SK-N-SH treated with all-trans-retinoic acid at 6 μM for 48 hours (cell line): ENCODE measurements around the gene PCNX3.

Experiments
- ATAC-seq: fragments of 200-7000 bp; cut with Tn5 transposase; 3 replicates; pipeline ENCODE4 v1.9.1; 2020; ENCODE audit warnings: mild to moderate bottlenecking, moderate library complexity
- ARNTL ChIP-seq: fragments of 450-650 bp; formaldehyde crosslinking; IDR thresholded peaks from 2 replicates; pipeline ENCODE4 v1.5.0; 2020; ENCODE audit warnings: low read depth, mild to moderate bottlenecking, moderate library complexity, borderline replicate concordance
- CSDC2 ChIP-seq: fragments of 250-450 bp; sonication (Bioruptor Pico); IDR thresholded peaks from 2 replicates; pipeline ENCODE4 v1.5.0; 2020; ENCODE audit warnings: mild to moderate bottlenecking, moderate library complexity
- ESRRG ChIP-seq: fragments of 250-450 bp; sonication (Bioruptor Pico); IDR thresholded peaks from 2 replicates; pipeline ENCODE4 v1.6.1; 2021; ENCODE audit warnings: mild to moderate bottlenecking
- GLIS3 ChIP-seq: fragments of 250-450 bp; sonication (Bioruptor Pico); IDR thresholded peaks from 2 replicates; pipeline ENCODE4 v1.5.0; 2020; ENCODE audit warnings: mild to moderate bottlenecking, moderate library complexity
- ISL1 ChIP-seq: fragments of 250-450 bp; sonication (Bioruptor Pico); IDR thresholded peaks from 2 replicates; pipeline ENCODE4 v2.1.2; 2022; ENCODE audit warnings: mild to moderate bottlenecking, moderate library complexity
- OSR1 ChIP-seq: fragments of 250-450 bp; sonication (Bioruptor Pico); IDR thresholded peaks from 2 replicates; pipeline ENCODE4 v1.8.0; 2022; ENCODE audit warnings: moderate library complexity, mild to moderate bottlenecking, inconsistent platforms
- PATZ1 ChIP-seq: fragments of 250-450 bp; sonication (Bioruptor Pico); IDR thresholded peaks from 2 replicates; pipeline ENCODE4 v1.8.0; 2020; ENCODE audit warnings: mild to moderate bottlenecking, moderate library complexity, borderline replicate concordance
- PPARA ChIP-seq: fragments of 250-450 bp; sonication (Bioruptor Pico); IDR thresholded peaks from 2 replicates; pipeline ENCODE4 v1.5.0; 2020; ENCODE audit warnings: mild to moderate bottlenecking, borderline replicate concordance
- RARB ChIP-seq: fragments of 250-450 bp; sonication (Bioruptor Pico); IDR thresholded peaks from 2 replicates; pipeline ENCODE4 v1.8.0; 2021; ENCODE audit warnings: mild to moderate bottlenecking, moderate library complexity
- SNAI2 ChIP-seq: fragments of 250-450 bp; sonication (Bioruptor Pico); IDR thresholded peaks from 2 replicates; pipeline ENCODE4 v1.5.0; 2020; ENCODE audit warnings: mild to moderate bottlenecking, moderate library complexity
- TCF4 ChIP-seq: fragments of 250-450 bp; sonication (Bioruptor Pico); IDR thresholded peaks from 2 replicates; pipeline ENCODE4 v1.8.0; 2021; ENCODE audit warnings: mild to moderate bottlenecking, moderate library complexity, borderline replicate concordance
- TOX ChIP-seq: fragments of 250-450 bp; sonication (Bioruptor Pico); IDR thresholded peaks from 2 replicates; pipeline ENCODE4 v1.8.0; 2021; ENCODE audit warnings: mild to moderate bottlenecking, moderate library complexity, borderline replicate concordance
- ZC3H10 ChIP-seq: fragments of 250-450 bp; sonication (Bioruptor Pico); IDR thresholded peaks from 2 replicates; pipeline ENCODE4 v1.5.1; 2021; ENCODE audit warnings: mild to moderate bottlenecking, moderate library complexity
- ZFP3 ChIP-seq: fragments of 250-450 bp; sonication (Bioruptor Pico); IDR thresholded peaks from 2 replicates; pipeline ENCODE4 v1.5.0; 2020; ENCODE audit warnings: mild to moderate bottlenecking, moderate library complexity
- ZFP30 ChIP-seq: fragments of 450-650 bp; formaldehyde crosslinking; IDR thresholded peaks from 2 replicates; pipeline ENCODE4 v1.5.0; 2022; ENCODE audit warnings: mild to moderate bottlenecking, moderate library complexity
- ZNF565 ChIP-seq: fragments of 450-650 bp; formaldehyde crosslinking; conservative IDR thresholded peaks from 2 replicates; pipeline ENCODE4 v1.5.0; 2020; ENCODE audit warnings: low read depth, mild to moderate bottlenecking, moderate library complexity
- ZNF70 ChIP-seq: fragments of 450-650 bp; formaldehyde crosslinking; IDR thresholded peaks from 2 replicates; pipeline ENCODE4 v1.5.0; 2020; ENCODE audit warnings: mild to moderate bottlenecking, moderate library complexity
- ZNF8 ChIP-seq: fragments of 450-650 bp; formaldehyde crosslinking; IDR thresholded peaks from 2 replicates; pipeline ENCODE4 v1.5.0; 2020; ENCODE audit warnings: mild to moderate bottlenecking, moderate library complexity
- TF ChIP-seq, protein P1 (sequence below): fragments of 250-450 bp; sonication (Bioruptor Pico); IDR thresholded peaks from 2 replicates; pipeline ENCODE4 v1.5.1; 2020; ENCODE audit warnings: low read depth, mild to moderate bottlenecking, moderate library complexity
- TF ChIP-seq, protein P2 (sequence below): fragments of 250-450 bp; sonication (Bioruptor Pico); IDR thresholded peaks from 2 replicates; pipeline ENCODE4 v1.5.1; 2021; ENCODE audit warnings: mild to moderate bottlenecking, moderate library complexity
- TF ChIP-seq, protein P3 (sequence below): fragments of 250-450 bp; sonication (Bioruptor Pico); IDR thresholded peaks from 2 replicates; pipeline ENCODE4 v1.5.0; 2020; ENCODE audit warnings: mild to moderate bottlenecking, moderate library complexity
- TF ChIP-seq, protein P4 (sequence below): fragments of 250-450 bp; sonication (Bioruptor Pico); IDR thresholded peaks from 2 replicates; pipeline ENCODE4 v1.8.0; 2021; ENCODE audit warnings: low read depth, mild to moderate bottlenecking, moderate library complexity, borderline replicate concordance

PCNX3 gene

DNA sequence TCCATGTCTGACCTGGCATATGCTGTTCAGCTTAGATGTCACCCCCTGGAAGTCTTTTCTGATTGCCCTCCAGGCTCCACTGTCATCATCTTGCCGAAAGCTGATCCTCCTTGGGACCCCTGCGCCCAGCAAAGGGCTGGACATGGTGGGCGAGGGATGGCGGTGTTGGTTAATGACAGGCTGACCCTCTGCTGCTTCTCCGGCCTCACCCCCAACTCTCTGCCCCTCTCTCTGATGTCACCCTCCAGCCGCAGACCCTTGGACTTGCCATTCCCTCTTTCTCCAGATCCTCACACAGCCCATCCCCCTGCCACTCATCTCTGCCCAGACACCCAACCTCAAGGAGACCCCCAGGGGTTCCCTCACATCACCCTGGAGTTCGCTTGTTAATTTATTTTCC lies 37.4 kb upstream of the PCNX3 start:
- ATAC-seq: no peak
- TF ChIP-seq TOX (CRISPR knock-in tag): no peak
- TF ChIP-seq CSDC2 (CRISPR knock-in tag): no peak
- TF ChIP-seq, protein P1, sequence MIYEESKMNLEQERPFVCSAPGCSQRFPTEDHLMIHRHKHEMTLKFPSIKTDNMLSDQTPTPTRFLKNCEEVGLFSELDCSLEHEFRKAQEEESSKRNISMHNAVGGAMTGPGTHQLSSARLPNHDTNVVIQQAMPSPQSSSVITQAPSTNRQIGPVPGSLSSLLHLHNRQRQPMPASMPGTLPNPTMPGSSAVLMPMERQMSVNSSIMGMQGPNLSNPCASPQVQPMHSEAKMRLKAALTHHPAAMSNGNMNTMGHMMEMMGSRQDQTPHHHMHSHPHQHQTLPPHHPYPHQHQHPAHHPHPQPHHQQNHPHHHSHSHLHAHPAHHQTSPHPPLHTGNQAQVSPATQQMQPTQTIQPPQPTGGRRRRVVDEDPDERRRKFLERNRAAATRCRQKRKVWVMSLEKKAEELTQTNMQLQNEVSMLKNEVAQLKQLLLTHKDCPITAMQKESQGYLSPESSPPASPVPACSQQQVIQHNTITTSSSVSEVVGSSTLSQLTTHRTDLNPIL (CRISPR knock-in tag): no peak
- TF ChIP-seq SNAI2 (CRISPR knock-in tag): no peak
- TF ChIP-seq ZNF8 (CRISPR knock-in tag): no peak
- no peak for TF ChIP-seq ZNF70
- no peak for TF ChIP-seq ZNF565 (CRISPR knock-in tag)
- TF ChIP-seq, protein P2, sequence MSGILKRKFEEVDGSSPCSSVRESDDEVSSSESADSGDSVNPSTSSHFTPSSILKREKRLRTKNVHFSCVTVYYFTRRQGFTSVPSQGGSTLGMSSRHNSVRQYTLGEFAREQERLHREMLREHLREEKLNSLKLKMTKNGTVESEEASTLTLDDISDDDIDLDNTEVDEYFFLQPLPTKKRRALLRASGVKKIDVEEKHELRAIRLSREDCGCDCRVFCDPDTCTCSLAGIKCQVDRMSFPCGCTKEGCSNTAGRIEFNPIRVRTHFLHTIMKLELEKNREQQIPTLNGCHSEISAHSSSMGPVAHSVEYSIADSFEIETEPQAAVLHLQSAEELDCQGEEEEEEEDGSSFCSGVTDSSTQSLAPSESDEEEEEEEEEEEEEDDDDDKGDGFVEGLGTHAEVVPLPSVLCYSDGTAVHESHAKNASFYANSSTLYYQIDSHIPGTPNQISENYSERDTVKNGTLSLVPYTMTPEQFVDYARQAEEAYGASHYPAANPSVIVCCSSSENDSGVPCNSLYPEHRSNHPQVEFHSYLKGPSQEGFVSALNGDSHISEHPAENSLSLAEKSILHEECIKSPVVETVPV (CRISPR knock-in tag): no peak
- TF ChIP-seq ARNTL: no peak
- TF ChIP-seq GLIS3 (CRISPR knock-in tag): no peak
- TF ChIP-seq, protein P3, sequence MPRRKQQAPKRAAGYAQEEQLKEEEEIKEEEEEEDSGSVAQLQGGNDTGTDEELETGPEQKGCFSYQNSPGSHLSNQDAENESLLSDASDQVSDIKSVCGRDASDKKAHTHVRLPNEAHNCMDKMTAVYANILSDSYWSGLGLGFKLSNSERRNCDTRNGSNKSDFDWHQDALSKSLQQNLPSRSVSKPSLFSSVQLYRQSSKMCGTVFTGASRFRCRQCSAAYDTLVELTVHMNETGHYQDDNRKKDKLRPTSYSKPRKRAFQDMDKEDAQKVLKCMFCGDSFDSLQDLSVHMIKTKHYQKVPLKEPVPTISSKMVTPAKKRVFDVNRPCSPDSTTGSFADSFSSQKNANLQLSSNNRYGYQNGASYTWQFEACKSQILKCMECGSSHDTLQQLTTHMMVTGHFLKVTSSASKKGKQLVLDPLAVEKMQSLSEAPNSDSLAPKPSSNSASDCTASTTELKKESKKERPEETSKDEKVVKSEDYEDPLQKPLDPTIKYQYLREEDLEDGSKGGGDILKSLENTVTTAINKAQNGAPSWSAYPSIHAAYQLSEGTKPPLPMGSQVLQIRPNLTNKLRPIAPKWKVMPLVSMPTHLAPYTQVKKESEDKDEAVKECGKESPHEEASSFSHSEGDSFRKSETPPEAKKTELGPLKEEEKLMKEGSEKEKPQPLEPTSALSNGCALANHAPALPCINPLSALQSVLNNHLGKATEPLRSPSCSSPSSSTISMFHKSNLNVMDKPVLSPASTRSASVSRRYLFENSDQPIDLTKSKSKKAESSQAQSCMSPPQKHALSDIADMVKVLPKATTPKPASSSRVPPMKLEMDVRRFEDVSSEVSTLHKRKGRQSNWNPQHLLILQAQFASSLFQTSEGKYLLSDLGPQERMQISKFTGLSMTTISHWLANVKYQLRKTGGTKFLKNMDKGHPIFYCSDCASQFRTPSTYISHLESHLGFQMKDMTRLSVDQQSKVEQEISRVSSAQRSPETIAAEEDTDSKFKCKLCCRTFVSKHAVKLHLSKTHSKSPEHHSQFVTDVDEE (CRISPR knock-in tag): no peak
- TF ChIP-seq ZC3H10 (CRISPR knock-in tag): no peak
- TF ChIP-seq ISL1: no peak
- TF ChIP-seq OSR1 (CRISPR knock-in tag): no peak
- no peak for TF ChIP-seq ESRRG (CRISPR knock-in tag)

GRCh38 chr11:65578667-65579066 lies 36.9 kb upstream of the PCNX3 start:
- no peak for ATAC-seq

More at GRCh38 chr11:65578667-65579066, 36.9 kb upstream of the PCNX3 start:
- no peak for TF ChIP-seq ZNF8 (CRISPR knock-in tag)
- TF ChIP-seq OSR1 (CRISPR knock-in tag): no peak
- TF ChIP-seq, protein P3 (CRISPR knock-in tag): no peak
- TF ChIP-seq ZFP3 (CRISPR knock-in tag): no peak
- TF ChIP-seq SNAI2 (CRISPR knock-in tag): no peak
- no peak for TF ChIP-seq TCF4 (CRISPR knock-in tag)
- no peak for TF ChIP-seq ARNTL
- TF ChIP-seq ESRRG (CRISPR knock-in tag): no peak
- no peak for TF ChIP-seq CSDC2 (CRISPR knock-in tag)
- no peak for TF ChIP-seq ZFP30 (CRISPR knock-in tag)
- TF ChIP-seq GLIS3 (CRISPR knock-in tag): no peak
- TF ChIP-seq, protein P4, sequence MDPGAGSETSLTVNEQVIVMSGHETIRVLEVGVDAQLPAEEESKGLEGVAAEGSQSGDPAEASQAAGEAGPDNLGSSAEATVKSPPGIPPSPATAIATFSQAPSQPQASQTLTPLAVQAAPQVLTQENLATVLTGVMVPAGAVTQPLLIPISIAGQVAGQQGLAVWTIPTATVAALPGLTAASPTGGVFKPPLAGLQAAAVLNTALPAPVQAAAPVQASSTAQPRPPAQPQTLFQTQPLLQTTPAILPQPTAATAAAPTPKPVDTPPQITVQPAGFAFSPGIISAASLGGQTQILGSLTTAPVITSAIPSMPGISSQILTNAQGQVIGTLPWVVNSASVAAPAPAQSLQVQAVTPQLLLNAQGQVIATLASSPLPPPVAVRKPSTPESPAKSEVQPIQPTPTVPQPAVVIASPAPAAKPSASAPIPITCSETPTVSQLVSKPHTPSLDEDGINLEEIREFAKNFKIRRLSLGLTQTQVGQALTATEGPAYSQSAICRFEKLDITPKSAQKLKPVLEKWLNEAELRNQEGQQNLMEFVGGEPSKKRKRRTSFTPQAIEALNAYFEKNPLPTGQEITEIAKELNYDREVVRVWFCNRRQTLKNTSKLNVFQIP (CRISPR knock-in tag): no peak
- TF ChIP-seq RARB (CRISPR knock-in tag): no peak
- TF ChIP-seq ZC3H10 (CRISPR knock-in tag): no peak
- TF ChIP-seq PATZ1 (CRISPR knock-in tag): no peak
- TF ChIP-seq PPARA (CRISPR knock-in tag): no peak
- TF ChIP-seq ZNF565 (CRISPR knock-in tag): no peak
- TF ChIP-seq, protein P2 (CRISPR knock-in tag): no peak
- TF ChIP-seq, protein P1 (CRISPR knock-in tag): no peak
- TF ChIP-seq ZNF70: no peak
